OCI-LY1 (cell line): Measurements from ENCODE around the gene SALL4.

Experiments
- CTCF ChIP-seq: fragments of 200-600 bp; sonication (generic), shearing (Covaris generic); IDR thresholded peaks from 2 replicates; pipeline ENCODE4 v1.5.1; 2017; ENCODE audit warnings: mild to moderate bottlenecking, antibody characterized with exemption, low read length, moderate library complexity, mixed read lengths
- EZH2 ChIP-seq: fragments of 200-600 bp; sonication (generic), shearing (Covaris generic); IDR thresholded peaks from 2 replicates; pipeline ENCODE4 v1.8.0; 2017; ENCODE audit warnings: borderline replicate concordance, mixed run types, mild to moderate bottlenecking, antibody characterized with exemption, low read length, moderate library complexity, mixed read lengths

GRCh38 chr20:51747182-51747911 is 55.0 kb downstream of the SALL4 start:
- TF ChIP-seq CTCF (no peak), EZH2 (no peak)
